Spinal cord (tissue), 10 donors: ENCODE measurements around the gene ABLIM3. TPM values are rescaled to one million over a fixed set of nuclear protein-coding genes. Genes with fewer than 3 reads are reported as not detected.

Source experiments
- DNase-seq, 6 donors: peaks; one replicate each; pipeline versions ENCODE4 v3.0.0 to v3.0.0-alpha.2; 2013 to 2015; ENCODE audit warnings: low spot score in 6 of 6, low read depth in 4 of 6
- H3K27ac ChIP-seq: one replicate; pipeline ENCODE4 v1.5.1; 2013; ENCODE audit warnings: low read depth, low read length, control low read depth
- H3K27me3 ChIP-seq: one replicate; pipeline ENCODE4 v1.6.1; 2013; ENCODE audit warnings: low read length; ENCODE audit not compliant: control insufficient read depth, insufficient read depth
- H3K36me3 ChIP-seq: one replicate; pipeline ENCODE4 v1.6.1; 2013; ENCODE audit warnings: low read length; ENCODE audit not compliant: control insufficient read depth, insufficient read depth
- H3K4me1 ChIP-seq: one replicate; pipeline ENCODE4 v1.6.1; 2013; ENCODE audit warnings: low read length; ENCODE audit not compliant: control insufficient read depth, insufficient read depth
- H3K4me3 ChIP-seq: one replicate; pipeline ENCODE4 v1.5.1; 2013; ENCODE audit warnings: low read depth, low read length, control low read depth
- H3K9me3 ChIP-seq: one replicate; pipeline ENCODE4 v1.6.1; 2013; ENCODE audit warnings: low read length; ENCODE audit not compliant: control insufficient read depth, insufficient read depth
- WGBS: methylation state at CpG from one replicate; pipeline ENCODE4 v1.1.5; 2013; ENCODE audit warnings: missing lambda C conversion rate; ENCODE audit not compliant: insufficient coverage; 5-methylcytosine and 5-hydroxymethylcytosine counted together
- polyA plus RNA-seq, 2 donors: library from polyadenylated mRNA; unstranded; fragments of 120-200 nt; gene quantifications; one replicate each; pipeline ENCODE4 v1.2.1, GENCODE V29; 2013; ENCODE audit not compliant: insufficient read length in 2 of 2
- total RNA-seq, 2 donors: library from RNA; depleted of rRNA in 1 of 2; stranded (reverse); fragments of 120-200 nt in 1 of 2; fragments of >200 nt in 1 of 2; gene quantifications; one replicate each; pipeline versions ENCODE4 v1.2.3 to v1.2.4, GENCODE V29; 2013 to 2014
- donor health status: healthy.

The ABLIM3 gene
- total and polyA plus RNA-seq, 4 donors = 32.6 to 94.7 (median 61.3) TPM

DNA sequence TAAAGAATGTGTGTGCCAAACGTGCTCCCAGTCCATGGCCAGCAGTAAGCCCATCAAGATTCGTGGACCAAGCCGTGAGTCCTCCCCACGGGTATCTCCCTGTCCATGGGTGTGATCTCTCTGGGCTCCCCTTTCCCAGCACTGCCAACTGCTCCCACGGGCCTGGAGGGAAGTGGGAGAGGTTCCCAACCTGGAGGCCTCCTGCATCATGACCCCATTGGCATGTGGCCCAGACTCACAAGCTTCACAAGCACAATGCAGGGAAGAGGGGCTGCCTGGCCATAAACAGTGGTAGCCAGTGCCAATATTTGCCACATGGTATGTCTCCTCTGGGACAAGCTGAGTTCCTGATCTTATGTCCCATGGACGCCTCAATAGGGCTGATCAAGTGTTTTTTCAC, 59.1 kb downstream of the ABLIM3 start:
- Histone ChIP-seq H3K36me3 (peaks cover 23% of the 10 kb centered on the region), H3K4me1 (no peaks in the 10 kb centered on the region), H3K27ac (no peak overlapping the region), H3K27me3 (no peaks in the 10 kb centered on the region), H3K9me3 (no peaks in the 10 kb centered on the region), H3K4me3 (no peak overlapping the region)
- WGBS = 85% methylated on average over 5 of the region's 6 CpGs
- no peak for DNase-seq

- WGBS = 88% methylated on average over 5 of the region's 6 CpGs
- Histone ChIP-seq H3K4me3 (no peak overlapping the region), H3K27ac (no peak overlapping the region), H3K4me1 (no peaks in the 10 kb centered on the region), H3K27me3 (no peaks in the 10 kb centered on the region), H3K9me3 (no peaks in the 10 kb centered on the region), H3K36me3 (peaks cover 23% of the 10 kb centered on the region)
- DNase-seq = no peak
Measured at GRCh38 chr5:149201121-149201637, 59.9 kb downstream of the ABLIM3 start.

DNA sequence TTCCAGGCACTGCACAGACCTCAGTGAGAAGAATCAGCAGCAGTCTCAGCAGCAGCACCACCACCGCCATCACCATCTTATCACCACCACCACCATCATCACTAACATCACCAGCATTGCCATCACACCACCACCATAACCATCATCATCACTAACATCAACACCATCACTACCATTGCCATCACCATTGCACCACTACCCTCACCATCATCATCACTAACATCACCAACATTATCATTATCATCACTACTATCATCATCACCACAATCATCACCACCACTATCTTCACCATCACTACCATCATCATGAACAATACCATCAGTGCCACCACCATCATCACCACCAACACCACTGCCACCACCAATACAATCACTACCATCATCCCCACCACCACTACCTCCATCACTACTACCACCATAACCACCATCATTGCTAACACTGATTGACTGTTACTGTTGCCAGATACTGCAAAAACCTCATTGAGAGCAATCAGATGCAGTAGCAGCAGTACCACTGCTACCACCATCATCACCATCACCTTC, 61.7 kb downstream of the ABLIM3 start:
- WGBS = 100% methylated on average over 1 of the region's 1 CpG
- no peaks in the 10 kb centered on the region for H3K4me1 ChIP-seq
- no peaks in the 10 kb centered on the region for H3K27me3 ChIP-seq
- no peak for DNase-seq
- peaks cover 29% of the 10 kb centered on the region for H3K36me3 ChIP-seq
- no peak overlapping the region for H3K4me3 ChIP-seq
- H3K9me3 ChIP-seq = no peaks in the 10 kb centered on the region
- H3K27ac ChIP-seq = no peak overlapping the region

GRCh38 chr5:149203921-149204441, 62.7 kb downstream of the ABLIM3 start:
- Histone ChIP-seq H3K4me3 (no peak overlapping the region), H3K9me3 (no peaks in the 10 kb centered on the region), H3K27ac (no peak overlapping the region), H3K27me3 (no peaks in the 10 kb centered on the region), H3K36me3 (peaks cover 32% of the 10 kb centered on the region), H3K4me1 (no peaks in the 10 kb centered on the region)
- 100% methylated on average over 1 of the region's 4 CpGs for WGBS
- no peak for DNase-seq

- peaks cover 30% of the 10 kb centered on the region for H3K36me3 ChIP-seq
- WGBS = 82% methylated on average over 7 of the region's 10 CpGs
- DNase-seq = peak in 1 of 6 donors; percentile 23
- no peaks in the 10 kb centered on the region for H3K4me1 ChIP-seq
- no peak overlapping the region for H3K4me3 ChIP-seq
- H3K27me3 ChIP-seq = no peaks in the 10 kb centered on the region
- no peak overlapping the region for H3K27ac ChIP-seq
- H3K9me3 ChIP-seq = no peaks in the 10 kb centered on the region
Measured at GRCh38 chr5:149205625-149206523, 64.6 kb downstream of the ABLIM3 start.

DNA sequence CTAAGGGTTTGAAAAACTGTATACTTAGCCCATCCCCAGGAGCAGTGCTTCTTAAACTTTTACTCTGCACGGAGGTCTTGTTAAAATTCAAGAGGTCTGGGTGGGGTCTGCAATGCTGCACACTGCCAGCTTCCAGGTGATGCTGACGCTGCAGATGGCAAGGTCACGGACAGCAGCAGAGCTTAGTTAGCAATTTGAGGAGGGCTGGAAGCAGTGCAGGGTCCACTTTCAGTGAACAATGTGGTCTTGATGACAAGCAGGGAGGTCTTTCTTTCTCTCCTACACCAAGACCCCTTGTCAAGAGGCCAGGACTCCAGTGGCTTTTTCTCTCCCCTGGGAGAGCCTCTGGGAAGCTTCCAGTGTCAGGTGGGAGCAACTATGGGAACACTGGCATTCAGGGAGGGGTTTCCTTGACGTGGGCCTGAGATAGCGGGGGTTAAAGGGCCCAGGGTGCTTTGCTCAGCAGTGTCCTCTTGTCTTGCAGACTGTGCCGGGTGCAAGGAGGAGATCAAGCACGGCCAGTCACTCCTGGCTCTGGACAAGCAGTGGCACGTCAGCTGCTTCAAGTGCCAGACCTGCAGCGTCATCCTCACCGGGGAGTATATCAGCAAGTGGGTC, 65.3 kb downstream of the ABLIM3 start:
- peaks cover 24% of the 10 kb centered on the region for H3K36me3 ChIP-seq
- no peak overlapping the region for H3K4me3 ChIP-seq
- no peaks in the 10 kb centered on the region for H3K27me3 ChIP-seq
- no peak overlapping the region for H3K27ac ChIP-seq
- H3K9me3 ChIP-seq = no peaks in the 10 kb centered on the region
- no peak for DNase-seq
- H3K4me1 ChIP-seq = no peaks in the 10 kb centered on the region
- WGBS = 76% methylated on average over 10 of the region's 10 CpGs

- no CpG with 5 or more reads among the region's 2 CpGs for WGBS
- H3K36me3 ChIP-seq = peaks cover 21% of the 10 kb centered on the region
- no peaks in the 10 kb centered on the region for H3K27me3 ChIP-seq
- no peak for DNase-seq
- H3K9me3 ChIP-seq = no peaks in the 10 kb centered on the region
- H3K4me3 ChIP-seq = no peak overlapping the region
- H3K27ac ChIP-seq = no peak overlapping the region
- H3K4me1 ChIP-seq = no peaks in the 10 kb centered on the region
Measured at GRCh38 chr5:149207831-149208230, 66.5 kb downstream of the ABLIM3 start.

DNA sequence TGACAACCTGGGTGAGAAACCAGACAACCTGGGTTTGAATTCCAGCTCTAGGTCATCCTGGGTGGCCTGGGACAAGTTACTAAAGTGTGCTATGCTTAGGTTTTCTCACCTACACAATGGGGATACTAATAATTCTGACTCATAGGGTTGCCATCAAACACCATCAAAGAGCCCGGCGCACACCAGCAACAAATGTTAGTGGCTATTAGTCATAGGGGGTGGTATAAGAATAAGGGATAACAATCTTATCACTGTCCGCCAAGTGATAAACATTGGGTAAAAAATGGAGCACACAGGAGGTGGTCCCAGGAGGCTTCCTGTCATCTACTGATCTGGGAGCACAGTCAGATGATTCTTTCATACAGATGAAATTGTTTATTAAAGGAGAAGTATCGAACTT, 68.9 kb downstream of the ABLIM3 start:
- Histone ChIP-seq H3K4me1 (no peaks in the 10 kb centered on the region), H3K4me3 (no peak overlapping the region), H3K36me3 (peaks cover 13% of the 10 kb centered on the region), H3K9me3 (no peaks in the 10 kb centered on the region), H3K27me3 (no peaks in the 10 kb centered on the region), H3K27ac (no peak overlapping the region)
- WGBS = 100% methylated on average over 1 of the region's 4 CpGs
- DNase-seq = no peak

DNA sequence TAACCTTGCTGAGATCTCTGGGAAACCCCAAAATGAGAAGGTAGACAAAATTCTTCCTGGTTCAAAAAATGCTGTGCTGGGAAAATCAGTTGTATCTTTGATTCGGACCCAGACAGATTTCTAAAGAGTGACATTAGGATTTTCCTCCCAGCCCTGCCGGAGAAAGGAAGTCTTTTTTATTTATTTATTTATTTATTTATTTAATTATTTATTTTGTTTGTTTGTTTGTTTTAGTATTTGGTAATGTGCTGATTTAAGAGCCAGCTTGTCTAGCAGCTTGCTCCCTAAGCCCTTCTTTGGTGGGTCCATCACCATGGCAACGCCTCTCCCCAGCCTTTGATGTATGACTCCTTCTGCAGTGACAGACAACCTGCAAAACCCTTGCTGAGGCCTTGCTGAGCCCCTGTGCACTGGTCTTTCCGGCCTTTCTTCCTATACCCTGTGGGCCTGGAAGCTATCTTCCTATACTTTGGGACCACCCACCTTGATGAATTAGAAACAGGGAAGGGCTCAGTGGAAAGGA, 69.7 kb downstream of the ABLIM3 start:
- WGBS = 55% methylated on average over 1 of the region's 4 CpGs
- DNase-seq = peak in 1 of 6 donors; percentile 31
- H3K27me3 ChIP-seq = no peaks in the 10 kb centered on the region
- no peaks in the 10 kb centered on the region for H3K4me1 ChIP-seq
- no peaks in the 10 kb centered on the region for H3K9me3 ChIP-seq
- H3K4me3 ChIP-seq = no peak overlapping the region
- H3K27ac ChIP-seq = no peak overlapping the region
- peaks cover 13% of the 10 kb centered on the region for H3K36me3 ChIP-seq
